ENCODE results near the gene TTLL5.

DNA sequence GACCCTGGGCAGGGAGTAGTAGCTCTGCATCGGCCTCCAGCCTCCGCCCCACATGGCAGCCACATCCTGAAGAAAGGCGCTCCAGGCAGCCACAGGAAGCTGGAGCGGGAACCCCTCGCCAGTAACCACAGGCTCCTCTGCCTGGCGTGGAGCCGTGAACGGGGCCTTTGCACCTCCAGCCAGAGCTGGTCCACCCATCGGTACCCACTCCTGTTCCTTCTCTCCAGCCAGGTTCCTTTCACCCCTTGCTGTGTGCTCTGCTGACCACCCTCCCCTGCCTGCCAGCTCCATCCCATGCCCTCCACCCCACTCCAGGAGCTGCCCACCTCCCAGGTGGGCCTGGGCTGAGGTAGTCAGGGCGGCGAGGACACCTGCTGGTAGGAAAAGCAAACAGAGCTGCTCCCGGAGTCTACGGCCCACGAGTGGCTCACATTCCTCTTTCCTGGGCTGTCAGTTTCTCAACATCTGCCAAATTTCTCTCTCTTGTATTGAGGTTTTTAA lies 318.1 kb downstream of the TTLL5 start:
- TF ChIP-seq, protein P1, sequence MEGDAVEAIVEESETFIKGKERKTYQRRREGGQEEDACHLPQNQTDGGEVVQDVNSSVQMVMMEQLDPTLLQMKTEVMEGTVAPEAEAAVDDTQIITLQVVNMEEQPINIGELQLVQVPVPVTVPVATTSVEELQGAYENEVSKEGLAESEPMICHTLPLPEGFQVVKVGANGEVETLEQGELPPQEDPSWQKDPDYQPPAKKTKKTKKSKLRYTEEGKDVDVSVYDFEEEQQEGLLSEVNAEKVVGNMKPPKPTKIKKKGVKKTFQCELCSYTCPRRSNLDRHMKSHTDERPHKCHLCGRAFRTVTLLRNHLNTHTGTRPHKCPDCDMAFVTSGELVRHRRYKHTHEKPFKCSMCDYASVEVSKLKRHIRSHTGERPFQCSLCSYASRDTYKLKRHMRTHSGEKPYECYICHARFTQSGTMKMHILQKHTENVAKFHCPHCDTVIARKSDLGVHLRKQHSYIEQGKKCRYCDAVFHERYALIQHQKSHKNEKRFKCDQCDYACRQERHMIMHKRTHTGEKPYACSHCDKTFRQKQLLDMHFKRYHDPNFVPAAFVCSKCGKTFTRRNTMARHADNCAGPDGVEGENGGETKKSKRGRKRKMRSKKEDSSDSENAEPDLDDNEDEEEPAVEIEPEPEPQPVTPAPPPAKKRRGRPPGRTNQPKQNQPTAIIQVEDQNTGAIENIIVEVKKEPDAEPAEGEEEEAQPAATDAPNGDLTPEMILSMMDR (IDR thresholded peaks at IDR 0.05; ENCODE audit: insufficient read depth, low read length) = no peak
- TF ChIP-seq GABPA (IDR thresholded peaks at IDR 0.05; ENCODE audit: low read depth) = no peak
- TF ChIP-seq POLR2AphosphoS5 (IDR thresholded peaks at IDR 0.05; ENCODE audit: low read depth) = no peak
- no peak for TF ChIP-seq SPI1 (IDR thresholded peaks at IDR 0.05; ENCODE audit: borderline replicate concordance, low read depth)
- TF ChIP-seq, protein P2, sequence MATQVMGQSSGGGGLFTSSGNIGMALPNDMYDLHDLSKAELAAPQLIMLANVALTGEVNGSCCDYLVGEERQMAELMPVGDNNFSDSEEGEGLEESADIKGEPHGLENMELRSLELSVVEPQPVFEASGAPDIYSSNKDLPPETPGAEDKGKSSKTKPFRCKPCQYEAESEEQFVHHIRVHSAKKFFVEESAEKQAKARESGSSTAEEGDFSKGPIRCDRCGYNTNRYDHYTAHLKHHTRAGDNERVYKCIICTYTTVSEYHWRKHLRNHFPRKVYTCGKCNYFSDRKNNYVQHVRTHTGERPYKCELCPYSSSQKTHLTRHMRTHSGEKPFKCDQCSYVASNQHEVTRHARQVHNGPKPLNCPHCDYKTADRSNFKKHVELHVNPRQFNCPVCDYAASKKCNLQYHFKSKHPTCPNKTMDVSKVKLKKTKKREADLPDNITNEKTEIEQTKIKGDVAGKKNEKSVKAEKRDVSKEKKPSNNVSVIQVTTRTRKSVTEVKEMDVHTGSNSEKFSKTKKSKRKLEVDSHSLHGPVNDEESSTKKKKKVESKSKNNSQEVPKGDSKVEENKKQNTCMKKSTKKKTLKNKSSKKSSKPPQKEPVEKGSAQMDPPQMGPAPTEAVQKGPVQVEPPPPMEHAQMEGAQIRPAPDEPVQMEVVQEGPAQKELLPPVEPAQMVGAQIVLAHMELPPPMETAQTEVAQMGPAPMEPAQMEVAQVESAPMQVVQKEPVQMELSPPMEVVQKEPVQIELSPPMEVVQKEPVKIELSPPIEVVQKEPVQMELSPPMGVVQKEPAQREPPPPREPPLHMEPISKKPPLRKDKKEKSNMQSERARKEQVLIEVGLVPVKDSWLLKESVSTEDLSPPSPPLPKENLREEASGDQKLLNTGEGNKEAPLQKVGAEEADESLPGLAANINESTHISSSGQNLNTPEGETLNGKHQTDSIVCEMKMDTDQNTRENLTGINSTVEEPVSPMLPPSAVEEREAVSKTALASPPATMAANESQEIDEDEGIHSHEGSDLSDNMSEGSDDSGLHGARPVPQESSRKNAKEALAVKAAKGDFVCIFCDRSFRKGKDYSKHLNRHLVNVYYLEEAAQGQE (IDR thresholded peaks at IDR 0.05; ENCODE audit: insufficient replicate concordance, low read depth) = no peak
